Measurements from ENCODE around the gene MTMR4.

Gene MTMR4

GRCh38 chr17:58535431-58535830, 21.0 kb upstream of the MTMR4 start:
- Histone ChIP-seq H3K4me1 (ENCODE audit: control insufficient read depth in 1 of 2, insufficient read depth in 2 of 2, low read length in 2 of 2) (peaks cover 11 to 19% of the 10 kb centered on the region in 2 donors), H3K27me3 (ENCODE audit: control insufficient read depth in 1 of 2, insufficient read depth in 2 of 2, low read length in 2 of 2) (peaks cover 8 to 11% of the 10 kb centered on the region in 2 donors), H3K4me3 (ENCODE audit: low read depth in 1 of 2, low read length in 2 of 2) (no peak overlapping the region), H3K9ac (ENCODE audit: low read depth in 1 of 2, low read length in 2 of 2) (no peak overlapping the region), H3K36me3 (ENCODE audit: control insufficient read depth in 1 of 2, insufficient read depth in 2 of 2, low read length in 2 of 2) (no peaks in the 10 kb centered on the region), H3K27ac (ENCODE audit: low read depth, low read length) (no peak overlapping the region), H3K9me3 (ENCODE audit: control insufficient read depth in 1 of 2, low read length in 2 of 2) (no peaks in the 10 kb centered on the region)

- Histone ChIP-seq H3K4me1 (ENCODE audit: control insufficient read depth in 1 of 2, insufficient read depth in 2 of 2, low read length in 2 of 2) (peaks cover 11 to 19% of the 10 kb centered on the region in 2 donors), H3K4me3 (ENCODE audit: low read depth in 1 of 2, low read length in 2 of 2) (no peak overlapping the region), H3K36me3 (ENCODE audit: control insufficient read depth in 1 of 2, insufficient read depth in 2 of 2, low read length in 2 of 2) (no peaks in the 10 kb centered on the region), H3K27me3 (ENCODE audit: control insufficient read depth in 1 of 2, insufficient read depth in 2 of 2, low read length in 2 of 2) (peaks cover 8 to 11% of the 10 kb centered on the region in 2 donors), H3K9me3 (ENCODE audit: control insufficient read depth in 1 of 2, low read length in 2 of 2) (no peaks in the 10 kb centered on the region), H3K27ac (ENCODE audit: low read depth, low read length) (no peak overlapping the region), H3K9ac (ENCODE audit: low read depth in 1 of 2, low read length in 2 of 2) (no peak overlapping the region)
These were observed 20.5 kb upstream of the MTMR4 start for GRCh38 chr17:58534901-58535421.

GRCh38 chr17:58534331-58534730, 19.9 kb upstream of the MTMR4 start:
- Histone ChIP-seq H3K4me1 (ENCODE audit: control insufficient read depth in 1 of 2, insufficient read depth in 2 of 2, low read length in 2 of 2) (peaks cover 11 to 19% of the 10 kb centered on the region in 2 donors), H3K4me3 (ENCODE audit: low read depth in 1 of 2, low read length in 2 of 2) (no peak overlapping the region), H3K9me3 (ENCODE audit: control insufficient read depth in 1 of 2, low read length in 2 of 2) (no peaks in the 10 kb centered on the region), H3K27ac (ENCODE audit: low read depth, low read length) (no peak overlapping the region), H3K9ac (ENCODE audit: low read depth in 1 of 2, low read length in 2 of 2) (no peak overlapping the region), H3K27me3 (ENCODE audit: control insufficient read depth in 1 of 2, insufficient read depth in 2 of 2, low read length in 2 of 2) (peaks cover 8 to 11% of the 10 kb centered on the region in 2 donors), H3K36me3 (ENCODE audit: control insufficient read depth in 1 of 2, insufficient read depth in 2 of 2, low read length in 2 of 2) (no peaks in the 10 kb centered on the region)

- H3K4me3 ChIP-seq (ENCODE audit: low read depth in 1 of 2, low read length in 2 of 2): no peak overlapping the region
- H3K4me1 ChIP-seq (ENCODE audit: control insufficient read depth in 1 of 2, insufficient read depth in 2 of 2, low read length in 2 of 2): peaks cover 11 to 19% of the 10 kb centered on the region in 2 donors
- H3K9me3 ChIP-seq (ENCODE audit: control insufficient read depth in 1 of 2, low read length in 2 of 2): no peaks in the 10 kb centered on the region
- peaks cover 8 to 11% of the 10 kb centered on the region in 2 donors for H3K27me3 ChIP-seq (ENCODE audit: control insufficient read depth in 1 of 2, insufficient read depth in 2 of 2, low read length in 2 of 2)
- H3K27ac ChIP-seq (ENCODE audit: low read depth, low read length): no peak overlapping the region
- no peak overlapping the region for H3K9ac ChIP-seq (ENCODE audit: low read depth in 1 of 2, low read length in 2 of 2)
- no peaks in the 10 kb centered on the region for H3K36me3 ChIP-seq (ENCODE audit: control insufficient read depth in 1 of 2, insufficient read depth in 2 of 2, low read length in 2 of 2)
These were observed 19.3 kb upstream of the MTMR4 start for GRCh38 chr17:58533616-58534188.

- H3K27me3 ChIP-seq (ENCODE audit: control insufficient read depth in 1 of 2, insufficient read depth in 2 of 2, low read length in 2 of 2): peaks cover 8 to 11% of the 10 kb centered on the region in 2 donors
- H3K4me3 ChIP-seq (ENCODE audit: low read depth in 1 of 2, low read length in 2 of 2): peak overlapping the region; percentile 55 to 68
- H3K9ac ChIP-seq (ENCODE audit: low read depth in 1 of 2, low read length in 2 of 2): peak overlapping the region in 1 of 2 donors; percentile 2
- H3K9me3 ChIP-seq (ENCODE audit: control insufficient read depth in 1 of 2, low read length in 2 of 2): no peaks in the 10 kb centered on the region
- peaks cover 16 to 19% of the 10 kb centered on the region in 2 donors for H3K4me1 ChIP-seq (ENCODE audit: control insufficient read depth in 1 of 2, insufficient read depth in 2 of 2, low read length in 2 of 2)
- H3K36me3 ChIP-seq (ENCODE audit: control insufficient read depth in 1 of 2, insufficient read depth in 2 of 2, low read length in 2 of 2): no peaks in the 10 kb centered on the region
- H3K27ac ChIP-seq (ENCODE audit: low read depth, low read length): no peak overlapping the region
These were observed 18.1 kb upstream of the MTMR4 start for GRCh38 chr17:58532555-58532951.

GRCh38 chr17:58531661-58532554, 17.5 kb upstream of the MTMR4 start:
- Histone ChIP-seq H3K27me3 (ENCODE audit: control insufficient read depth in 1 of 2, insufficient read depth in 2 of 2, low read length in 2 of 2) (peaks cover 8 to 11% of the 10 kb centered on the region in 2 donors), H3K4me3 (ENCODE audit: low read depth in 1 of 2, low read length in 2 of 2) (peak overlapping the region; percentile 55 to 68), H3K4me1 (ENCODE audit: control insufficient read depth in 1 of 2, insufficient read depth in 2 of 2, low read length in 2 of 2) (peaks cover 16 to 19% of the 10 kb centered on the region in 2 donors), H3K27ac (ENCODE audit: low read depth, low read length) (no peak overlapping the region), H3K36me3 (ENCODE audit: control insufficient read depth in 1 of 2, insufficient read depth in 2 of 2, low read length in 2 of 2) (no peaks in the 10 kb centered on the region), H3K9ac (ENCODE audit: low read depth in 1 of 2, low read length in 2 of 2) (peak overlapping the region; percentile 8 to 38), H3K9me3 (ENCODE audit: control insufficient read depth in 1 of 2, low read length in 2 of 2) (no peaks in the 10 kb centered on the region)

GRCh38 chr17:58531122-58531521, 16.7 kb upstream of the MTMR4 start:
- Histone ChIP-seq H3K9ac (ENCODE audit: low read depth in 1 of 2, low read length in 2 of 2) (peak overlapping the region in 1 of 2 donors; percentile 8), H3K27ac (ENCODE audit: low read depth, low read length) (no peak overlapping the region)

GRCh38 chr17:58530655-58531054, 16.2 kb upstream of the MTMR4 start:
- H3K36me3 ChIP-seq (ENCODE audit: control insufficient read depth in 1 of 2, insufficient read depth in 2 of 2, low read length in 2 of 2): no peaks in the 10 kb centered on the region
- H3K27me3 ChIP-seq (ENCODE audit: control insufficient read depth in 1 of 2, insufficient read depth in 2 of 2, low read length in 2 of 2): peaks cover 7 to 8% of the 10 kb centered on the region in 2 donors
- H3K9me3 ChIP-seq (ENCODE audit: control insufficient read depth in 1 of 2, low read length in 2 of 2): no peaks in the 10 kb centered on the region
- no peak overlapping the region for H3K4me3 ChIP-seq (ENCODE audit: low read depth in 1 of 2, low read length in 2 of 2)
- peaks cover 16 to 19% of the 10 kb centered on the region in 2 donors for H3K4me1 ChIP-seq (ENCODE audit: control insufficient read depth in 1 of 2, insufficient read depth in 2 of 2, low read length in 2 of 2)
- no peak overlapping the region for H3K27ac ChIP-seq (ENCODE audit: low read depth, low read length)
- H3K9ac ChIP-seq (ENCODE audit: low read depth in 1 of 2, low read length in 2 of 2): no peak overlapping the region

More at GRCh38 chr17:58531122-58531521, 16.7 kb upstream of the MTMR4 start:
- Histone ChIP-seq H3K36me3 (ENCODE audit: control insufficient read depth in 1 of 2, insufficient read depth in 2 of 2, low read length in 2 of 2) (no peaks in the 10 kb centered on the region), H3K9me3 (ENCODE audit: control insufficient read depth in 1 of 2, low read length in 2 of 2) (no peaks in the 10 kb centered on the region), H3K4me3 (ENCODE audit: low read depth in 1 of 2, low read length in 2 of 2) (peak overlapping the region; percentile 40 to 66), H3K27me3 (ENCODE audit: control insufficient read depth in 1 of 2, insufficient read depth in 2 of 2, low read length in 2 of 2) (peaks cover 7 to 8% of the 10 kb centered on the region in 2 donors), H3K4me1 (ENCODE audit: control insufficient read depth in 1 of 2, insufficient read depth in 2 of 2, low read length in 2 of 2) (peaks cover 16 to 19% of the 10 kb centered on the region in 2 donors)

- Histone ChIP-seq H3K4me3 (ENCODE audit: low read depth in 1 of 2, low read length in 2 of 2) (no peak overlapping the region), H3K27ac (ENCODE audit: low read depth, low read length) (no peak overlapping the region), H3K27me3 (ENCODE audit: control insufficient read depth in 1 of 2, insufficient read depth in 2 of 2, low read length in 2 of 2) (peaks cover 7 to 8% of the 10 kb centered on the region in 2 donors), H3K36me3 (ENCODE audit: control insufficient read depth in 1 of 2, insufficient read depth in 2 of 2, low read length in 2 of 2) (no peaks in the 10 kb centered on the region), H3K9ac (ENCODE audit: low read depth in 1 of 2, low read length in 2 of 2) (no peak overlapping the region), H3K9me3 (ENCODE audit: control insufficient read depth in 1 of 2, low read length in 2 of 2) (no peaks in the 10 kb centered on the region), H3K4me1 (ENCODE audit: control insufficient read depth in 1 of 2, insufficient read depth in 2 of 2, low read length in 2 of 2) (peaks cover 13 to 16% of the 10 kb centered on the region in 2 donors)
These were observed 14.8 kb upstream of the MTMR4 start for GRCh38 chr17:58529275-58529674.

GRCh38 chr17:58528443-58528842, 14.0 kb upstream of the MTMR4 start:
- Histone ChIP-seq H3K27me3 (ENCODE audit: control insufficient read depth in 1 of 2, insufficient read depth in 2 of 2, low read length in 2 of 2) (peaks cover 7 to 8% of the 10 kb centered on the region in 2 donors), H3K9me3 (ENCODE audit: control insufficient read depth in 1 of 2, low read length in 2 of 2) (no peaks in the 10 kb centered on the region), H3K4me3 (ENCODE audit: low read depth in 1 of 2, low read length in 2 of 2) (no peak overlapping the region), H3K36me3 (ENCODE audit: control insufficient read depth in 1 of 2, insufficient read depth in 2 of 2, low read length in 2 of 2) (no peaks in the 10 kb centered on the region), H3K4me1 (ENCODE audit: control insufficient read depth in 1 of 2, insufficient read depth in 2 of 2, low read length in 2 of 2) (peaks cover 13 to 16% of the 10 kb centered on the region in 2 donors), H3K9ac (ENCODE audit: low read depth in 1 of 2, low read length in 2 of 2) (no peak overlapping the region), H3K27ac (ENCODE audit: low read depth, low read length) (no peak overlapping the region)
